ENCODE results near the gene PPP6R1. TPM values are rescaled to one million over a fixed set of nuclear protein-coding genes. Genes with fewer than 3 reads are reported as not detected.

The PPP6R1 gene
- total RNA-seq, 1 experiment from 2014 or later = 96.7 TPM

DNA sequence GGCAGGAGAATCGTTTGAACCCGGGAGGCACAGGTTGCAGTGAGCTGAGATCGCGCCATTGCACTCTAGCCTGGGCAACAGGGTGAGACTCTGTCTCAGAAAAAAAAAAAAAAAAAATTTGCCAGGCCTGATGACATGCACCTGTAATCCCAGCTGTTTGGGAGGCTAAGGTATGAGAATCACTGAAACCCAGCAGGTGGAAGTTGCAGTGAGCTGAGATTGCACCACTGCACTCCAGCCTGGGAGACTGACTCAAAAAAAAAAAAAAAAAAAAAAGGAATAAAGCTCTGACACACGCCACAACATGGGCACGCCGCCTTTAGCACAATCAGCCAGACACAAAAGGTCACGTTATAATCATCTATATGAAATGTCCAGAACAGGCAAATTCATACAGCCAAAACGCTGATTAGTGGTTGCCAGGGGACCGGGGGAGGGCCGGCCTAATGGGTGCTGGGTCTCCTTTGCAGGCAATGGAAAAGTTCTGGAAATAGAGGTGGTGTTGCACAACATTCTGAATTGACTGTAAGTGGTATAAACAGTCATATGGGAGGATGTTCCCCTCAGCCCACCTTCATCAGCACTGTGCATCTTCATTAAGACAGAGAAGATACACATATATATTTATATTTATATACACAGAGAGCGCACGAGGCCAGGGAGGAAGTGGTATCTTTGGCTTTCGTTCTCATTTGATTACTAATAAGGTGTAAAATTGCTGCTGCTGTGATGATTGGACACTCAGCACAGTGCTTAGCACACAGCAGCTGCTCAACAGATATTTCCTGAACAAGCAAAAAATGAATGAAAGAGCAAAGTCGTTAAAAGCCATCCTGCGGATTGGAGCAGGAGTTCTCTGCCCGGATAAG is 17.3 kb upstream of the PPP6R1 start:
- DNase-seq (ENCODE audit: low read depth, low spot score) = no peak
- Histone ChIP-seq H3K79me2 (ENCODE audit: insufficient read depth, low read length) (peaks cover 13% of the 10 kb centered on the region), H3K4me3 (replicated peaks in 1 of 2; ENCODE audit: low read depth in 1 of 2, low read length in 2 of 2) (no peak overlapping the region), H3K4me1 (ENCODE audit: control insufficient read depth in 1 of 2, insufficient read depth in 2 of 2, low read length in 2 of 2) (peaks cover 11 to 16% of the 10 kb centered on the region in 2 experiments), H3K4me2 (ENCODE audit: low read length) (no peak overlapping the region), H3K27me3 (ENCODE audit: insufficient read depth, low read length) (no peaks in the 10 kb centered on the region), H3K36me3 (ENCODE audit: control insufficient read depth in 1 of 2, insufficient read depth in 2 of 2, low read length in 2 of 2) (peaks cover 9 to 21% of the 10 kb centered on the region in 2 experiments; a peak in 3 of 4 replicates), H3K27ac (ENCODE audit: low read depth, low read length) (no peak overlapping the region), H3K9me3 (ENCODE audit: control insufficient read depth in 1 of 2, insufficient read depth in 1 of 2, low read depth in 1 of 2, low read length in 2 of 2) (no peaks in the 10 kb centered on the region), H3K9me2 (ENCODE audit: insufficient read depth) (no peaks in the 10 kb centered on the region), H3K9ac (ENCODE audit: low read length) (no peak overlapping the region), H2AFZ (ENCODE audit: low read depth, low read length, poor library complexity, severe bottlenecking) (no peak overlapping the region), H4K20me1 (ENCODE audit: insufficient read depth) (no peaks in the 10 kb centered on the region)
- ChIA-PET CTCF (no interaction called here), POLR2A (no interaction called here), RAD21 (ENCODE audit: low non-redundant PET in 1 of 2, low total read pairs in 2 of 2, uncharacterized antibody in 2 of 2, unreplicated experiment in 2 of 2) (no interaction called here)
- no peak for ATAC-seq
- BruUV-seq (replicated peaks) = no TSS peak
- TF ChIP-seq CBX3 (IDR thresholded peaks at IDR 0.05; ENCODE audit: low read depth) = no peak
- TF ChIP-seq ELF1 (IDR thresholded peaks at IDR 0.05; ENCODE audit: borderline replicate concordance, low read depth) = no peak
- no peak for TF ChIP-seq YY1 (IDR thresholded peaks at IDR 0.05; ENCODE audit: extremely low read depth, insufficient replicate concordance, low read depth, low read length)
- TF ChIP-seq SP1 (IDR thresholded peaks at IDR 0.05; ENCODE audit: low read depth) = no peak
- no peak for TF ChIP-seq FOSL1 (IDR thresholded peaks at IDR 0.05; ENCODE audit: low read depth)
- TF ChIP-seq RAD21 (IDR thresholded peaks at IDR 0.05; ENCODE audit: low read depth) = no peak
- no peak for TF ChIP-seq POLR2AphosphoS5 (IDR thresholded peaks at IDR 0.05; ENCODE audit: low read depth, low read length)
- no peak for TF ChIP-seq SRF (IDR thresholded peaks at IDR 0.05; ENCODE audit: low read depth)
- TF ChIP-seq EZH2 (IDR thresholded peaks at IDR 0.05) = no peak
- TF ChIP-seq, protein P1, sequence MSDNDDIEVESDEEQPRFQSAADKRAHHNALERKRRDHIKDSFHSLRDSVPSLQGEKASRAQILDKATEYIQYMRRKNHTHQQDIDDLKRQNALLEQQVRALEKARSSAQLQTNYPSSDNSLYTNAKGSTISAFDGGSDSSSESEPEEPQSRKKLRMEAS (IDR thresholded peaks at IDR 0.05) = no peak
- no peak for TF ChIP-seq ZFX (IDR thresholded peaks at IDR 0.05)
- TF ChIP-seq, protein P2, sequence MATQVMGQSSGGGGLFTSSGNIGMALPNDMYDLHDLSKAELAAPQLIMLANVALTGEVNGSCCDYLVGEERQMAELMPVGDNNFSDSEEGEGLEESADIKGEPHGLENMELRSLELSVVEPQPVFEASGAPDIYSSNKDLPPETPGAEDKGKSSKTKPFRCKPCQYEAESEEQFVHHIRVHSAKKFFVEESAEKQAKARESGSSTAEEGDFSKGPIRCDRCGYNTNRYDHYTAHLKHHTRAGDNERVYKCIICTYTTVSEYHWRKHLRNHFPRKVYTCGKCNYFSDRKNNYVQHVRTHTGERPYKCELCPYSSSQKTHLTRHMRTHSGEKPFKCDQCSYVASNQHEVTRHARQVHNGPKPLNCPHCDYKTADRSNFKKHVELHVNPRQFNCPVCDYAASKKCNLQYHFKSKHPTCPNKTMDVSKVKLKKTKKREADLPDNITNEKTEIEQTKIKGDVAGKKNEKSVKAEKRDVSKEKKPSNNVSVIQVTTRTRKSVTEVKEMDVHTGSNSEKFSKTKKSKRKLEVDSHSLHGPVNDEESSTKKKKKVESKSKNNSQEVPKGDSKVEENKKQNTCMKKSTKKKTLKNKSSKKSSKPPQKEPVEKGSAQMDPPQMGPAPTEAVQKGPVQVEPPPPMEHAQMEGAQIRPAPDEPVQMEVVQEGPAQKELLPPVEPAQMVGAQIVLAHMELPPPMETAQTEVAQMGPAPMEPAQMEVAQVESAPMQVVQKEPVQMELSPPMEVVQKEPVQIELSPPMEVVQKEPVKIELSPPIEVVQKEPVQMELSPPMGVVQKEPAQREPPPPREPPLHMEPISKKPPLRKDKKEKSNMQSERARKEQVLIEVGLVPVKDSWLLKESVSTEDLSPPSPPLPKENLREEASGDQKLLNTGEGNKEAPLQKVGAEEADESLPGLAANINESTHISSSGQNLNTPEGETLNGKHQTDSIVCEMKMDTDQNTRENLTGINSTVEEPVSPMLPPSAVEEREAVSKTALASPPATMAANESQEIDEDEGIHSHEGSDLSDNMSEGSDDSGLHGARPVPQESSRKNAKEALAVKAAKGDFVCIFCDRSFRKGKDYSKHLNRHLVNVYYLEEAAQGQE (IDR thresholded peaks at IDR 0.05; ENCODE audit: low read depth) = no peak
- no peak for TF ChIP-seq CEBPB (IDR thresholded peaks at IDR 0.05; ENCODE audit: low read depth)
- TF ChIP-seq, protein P3, sequence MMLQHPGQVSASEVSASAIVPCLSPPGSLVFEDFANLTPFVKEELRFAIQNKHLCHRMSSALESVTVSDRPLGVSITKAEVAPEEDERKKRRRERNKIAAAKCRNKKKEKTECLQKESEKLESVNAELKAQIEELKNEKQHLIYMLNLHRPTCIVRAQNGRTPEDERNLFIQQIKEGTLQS (IDR thresholded peaks at IDR 0.05) = no peak
- TF ChIP-seq, protein P4, sequence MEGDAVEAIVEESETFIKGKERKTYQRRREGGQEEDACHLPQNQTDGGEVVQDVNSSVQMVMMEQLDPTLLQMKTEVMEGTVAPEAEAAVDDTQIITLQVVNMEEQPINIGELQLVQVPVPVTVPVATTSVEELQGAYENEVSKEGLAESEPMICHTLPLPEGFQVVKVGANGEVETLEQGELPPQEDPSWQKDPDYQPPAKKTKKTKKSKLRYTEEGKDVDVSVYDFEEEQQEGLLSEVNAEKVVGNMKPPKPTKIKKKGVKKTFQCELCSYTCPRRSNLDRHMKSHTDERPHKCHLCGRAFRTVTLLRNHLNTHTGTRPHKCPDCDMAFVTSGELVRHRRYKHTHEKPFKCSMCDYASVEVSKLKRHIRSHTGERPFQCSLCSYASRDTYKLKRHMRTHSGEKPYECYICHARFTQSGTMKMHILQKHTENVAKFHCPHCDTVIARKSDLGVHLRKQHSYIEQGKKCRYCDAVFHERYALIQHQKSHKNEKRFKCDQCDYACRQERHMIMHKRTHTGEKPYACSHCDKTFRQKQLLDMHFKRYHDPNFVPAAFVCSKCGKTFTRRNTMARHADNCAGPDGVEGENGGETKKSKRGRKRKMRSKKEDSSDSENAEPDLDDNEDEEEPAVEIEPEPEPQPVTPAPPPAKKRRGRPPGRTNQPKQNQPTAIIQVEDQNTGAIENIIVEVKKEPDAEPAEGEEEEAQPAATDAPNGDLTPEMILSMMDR (IDR thresholded peaks at IDR 0.05 in 2 of 3, conservative IDR thresholded peaks at IDR 0.05 in 1 of 3; ENCODE audit: borderline replicate concordance in 1 of 3, insufficient read depth in 1 of 3, low read depth in 2 of 3, low read length in 2 of 3) = no peak
- TF ChIP-seq, protein P5, sequence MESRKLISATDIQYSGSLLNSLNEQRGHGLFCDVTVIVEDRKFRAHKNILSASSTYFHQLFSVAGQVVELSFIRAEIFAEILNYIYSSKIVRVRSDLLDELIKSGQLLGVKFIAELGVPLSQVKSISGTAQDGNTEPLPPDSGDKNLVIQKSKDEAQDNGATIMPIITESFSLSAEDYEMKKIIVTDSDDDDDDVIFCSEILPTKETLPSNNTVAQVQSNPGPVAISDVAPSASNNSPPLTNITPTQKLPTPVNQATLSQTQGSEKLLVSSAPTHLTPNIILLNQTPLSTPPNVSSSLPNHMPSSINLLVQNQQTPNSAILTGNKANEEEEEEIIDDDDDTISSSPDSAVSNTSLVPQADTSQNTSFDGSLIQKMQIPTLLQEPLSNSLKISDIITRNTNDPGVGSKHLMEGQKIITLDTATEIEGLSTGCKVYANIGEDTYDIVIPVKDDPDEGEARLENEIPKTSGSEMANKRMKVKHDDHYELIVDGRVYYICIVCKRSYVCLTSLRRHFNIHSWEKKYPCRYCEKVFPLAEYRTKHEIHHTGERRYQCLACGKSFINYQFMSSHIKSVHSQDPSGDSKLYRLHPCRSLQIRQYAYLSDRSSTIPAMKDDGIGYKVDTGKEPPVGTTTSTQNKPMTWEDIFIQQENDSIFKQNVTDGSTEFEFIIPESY (IDR thresholded peaks at IDR 0.05; ENCODE audit: extremely low read depth, insufficient replicate concordance, low read length) = no peak
- no peak for TF ChIP-seq TCF7L2 (IDR thresholded peaks at IDR 0.05; ENCODE audit: borderline replicate concordance, extremely low read depth, insufficient read depth, insufficient read length)
- no peak for TF ChIP-seq EZH2phosphoT487 (IDR thresholded peaks at IDR 0.05; ENCODE audit: borderline replicate concordance)
- no peak for TF ChIP-seq JUND (IDR thresholded peaks at IDR 0.05)
- intact Hi-C loops (cut with micrococcal nuclease) = no loop called here
